NB4 (cell line): ENCODE results near the gene MAGI2.

Experiments
- POLR2A ChIP-seq: IDR thresholded peaks from 2 replicates; pipeline ENCODE4 v1.6.1; 2011; ENCODE audit warnings: mild to moderate bottlenecking; ENCODE audit not compliant: insufficient read length; ENCODE audit errors: extremely low read depth
- TF ChIP-seq, protein P1 (sequence below): IDR thresholded peaks from one replicate; pipeline ENCODE4 v1.5.1; 2012; ENCODE audit warnings: low read depth, low read length
- TF ChIP-seq, protein P2 (sequence below): IDR thresholded peaks from 2 replicates; pipeline ENCODE4 v1.6.1; 2011; ENCODE audit warnings: low read depth, low read length

DNA sequence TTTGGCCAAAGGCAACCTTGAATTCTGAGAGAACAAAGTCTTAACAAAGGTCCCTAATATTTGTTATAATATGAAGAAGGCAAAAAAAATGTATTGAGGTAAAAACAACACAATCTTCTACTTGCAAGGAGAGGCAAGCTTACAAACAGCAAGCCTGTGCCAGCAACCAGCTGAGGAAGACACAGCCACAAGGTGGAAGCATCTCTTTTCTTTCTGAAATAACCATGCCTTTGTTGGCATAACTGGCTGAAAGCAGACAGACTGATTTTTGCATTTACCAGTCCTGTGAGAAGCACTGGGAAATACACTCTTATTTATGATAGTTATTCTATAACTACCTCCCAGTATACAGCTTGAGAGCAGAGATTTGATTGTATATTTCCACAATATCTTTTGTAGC is 1362.9 kb downstream of the MAGI2 start:
- TF ChIP-seq, protein P1, sequence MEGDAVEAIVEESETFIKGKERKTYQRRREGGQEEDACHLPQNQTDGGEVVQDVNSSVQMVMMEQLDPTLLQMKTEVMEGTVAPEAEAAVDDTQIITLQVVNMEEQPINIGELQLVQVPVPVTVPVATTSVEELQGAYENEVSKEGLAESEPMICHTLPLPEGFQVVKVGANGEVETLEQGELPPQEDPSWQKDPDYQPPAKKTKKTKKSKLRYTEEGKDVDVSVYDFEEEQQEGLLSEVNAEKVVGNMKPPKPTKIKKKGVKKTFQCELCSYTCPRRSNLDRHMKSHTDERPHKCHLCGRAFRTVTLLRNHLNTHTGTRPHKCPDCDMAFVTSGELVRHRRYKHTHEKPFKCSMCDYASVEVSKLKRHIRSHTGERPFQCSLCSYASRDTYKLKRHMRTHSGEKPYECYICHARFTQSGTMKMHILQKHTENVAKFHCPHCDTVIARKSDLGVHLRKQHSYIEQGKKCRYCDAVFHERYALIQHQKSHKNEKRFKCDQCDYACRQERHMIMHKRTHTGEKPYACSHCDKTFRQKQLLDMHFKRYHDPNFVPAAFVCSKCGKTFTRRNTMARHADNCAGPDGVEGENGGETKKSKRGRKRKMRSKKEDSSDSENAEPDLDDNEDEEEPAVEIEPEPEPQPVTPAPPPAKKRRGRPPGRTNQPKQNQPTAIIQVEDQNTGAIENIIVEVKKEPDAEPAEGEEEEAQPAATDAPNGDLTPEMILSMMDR: no peak
- no peak for TF ChIP-seq POLR2A
- TF ChIP-seq, protein P2, sequence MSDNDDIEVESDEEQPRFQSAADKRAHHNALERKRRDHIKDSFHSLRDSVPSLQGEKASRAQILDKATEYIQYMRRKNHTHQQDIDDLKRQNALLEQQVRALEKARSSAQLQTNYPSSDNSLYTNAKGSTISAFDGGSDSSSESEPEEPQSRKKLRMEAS: no peak
